NCI-H748 (cell line): ENCODE data around the gene RERE.

Source experiments
- DNase-seq: peaks from one replicate; lab custom pipeline; 2025; ENCODE audit not compliant: unreplicated experiment; lab: John Stamatoyannopoulos, UW

The RERE gene

GRCh38 chr1:8374356-8374755, 443.1 kb downstream of the RERE start:
- no peak for DNase-seq

GRCh38 chr1:8373581-8374241, 443.7 kb downstream of the RERE start:
- no peak for DNase-seq

- no peak for DNase-seq
Measured at GRCh38 chr1:8373125-8373524, 444.3 kb downstream of the RERE start.

GRCh38 chr1:8371372-8371991, 446.0 kb downstream of the RERE start:
- DNase-seq, result no peak

GRCh38 chr1:8370905-8371315, 446.5 kb downstream of the RERE start:
- no peak for DNase-seq

GRCh38 chr1:8370046-8370881, 447.2 kb downstream of the RERE start:
- DNase-seq, result no peak

GRCh38 chr1:8368956-8369639, 448.3 kb downstream of the RERE start:
- DNase-seq, result no peak

GRCh38 chr1:8367571-8368194, 449.8 kb downstream of the RERE start:
- DNase-seq, result no peak

GRCh38 chr1:8365661-8366362, 451.6 kb downstream of the RERE start:
- DNase-seq, result no peak

GRCh38 chr1:8364528-8365442, 452.7 kb downstream of the RERE start:
- no peak for DNase-seq

- no peak for DNase-seq
Measured at GRCh38 chr1:8363767-8364301, 453.6 kb downstream of the RERE start.

GRCh38 chr1:8363186-8363766, 454.2 kb downstream of the RERE start:
- DNase-seq, result no peak

- DNase-seq, result no peak
Measured at GRCh38 chr1:8362701-8363101, 454.7 kb downstream of the RERE start.

- DNase-seq, result no peak
Measured at GRCh38 chr1:8361198-8361849, 456.1 kb downstream of the RERE start.

- DNase-seq, result no peak
Measured at GRCh38 chr1:8360493-8361197, 456.8 kb downstream of the RERE start.

GRCh38 chr1:8359617-8360481, 457.6 kb downstream of the RERE start:
- DNase-seq, result no peak
